Non-pigmented ciliary epithelial cell (primary cell): ENCODE results near the gene SHISAL1.
A peak's percentile ranks its signal among the peaks of the same experiment; 100 is the strongest.

Experiments
- DNase-seq: peaks from one replicate; pipeline ENCODE4 v3.0.0-alpha.2; 2010; ENCODE audit warnings: low read depth

Gene SHISAL1

DNA sequence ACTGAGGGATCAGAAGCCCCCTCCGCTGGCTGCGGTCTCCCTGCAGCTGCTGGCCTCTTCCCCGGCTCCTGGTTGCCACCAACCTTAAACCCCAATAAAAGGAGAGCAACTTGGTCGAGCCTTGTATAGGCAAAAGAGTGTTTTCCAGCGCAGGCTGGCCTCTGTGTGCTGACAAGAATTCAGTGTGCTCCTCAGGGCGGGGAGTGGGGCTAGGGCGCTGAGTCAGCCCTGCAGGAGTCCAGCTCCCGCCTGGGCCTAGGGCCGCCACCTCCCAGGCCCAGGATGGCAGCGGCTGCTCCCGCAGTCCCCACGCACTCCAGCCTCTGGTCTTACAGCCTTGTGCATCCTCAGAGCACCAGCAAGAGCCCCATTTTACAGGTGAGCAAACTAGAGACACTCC, at the start of gene SHISAL1:
SHISAL1 (minus strand) TSS at position 186 of the 400 bp plus-strand sequence. CDS start 12,006 bp downstream, outside the sequence.
- no peak for DNase-seq

DNA sequence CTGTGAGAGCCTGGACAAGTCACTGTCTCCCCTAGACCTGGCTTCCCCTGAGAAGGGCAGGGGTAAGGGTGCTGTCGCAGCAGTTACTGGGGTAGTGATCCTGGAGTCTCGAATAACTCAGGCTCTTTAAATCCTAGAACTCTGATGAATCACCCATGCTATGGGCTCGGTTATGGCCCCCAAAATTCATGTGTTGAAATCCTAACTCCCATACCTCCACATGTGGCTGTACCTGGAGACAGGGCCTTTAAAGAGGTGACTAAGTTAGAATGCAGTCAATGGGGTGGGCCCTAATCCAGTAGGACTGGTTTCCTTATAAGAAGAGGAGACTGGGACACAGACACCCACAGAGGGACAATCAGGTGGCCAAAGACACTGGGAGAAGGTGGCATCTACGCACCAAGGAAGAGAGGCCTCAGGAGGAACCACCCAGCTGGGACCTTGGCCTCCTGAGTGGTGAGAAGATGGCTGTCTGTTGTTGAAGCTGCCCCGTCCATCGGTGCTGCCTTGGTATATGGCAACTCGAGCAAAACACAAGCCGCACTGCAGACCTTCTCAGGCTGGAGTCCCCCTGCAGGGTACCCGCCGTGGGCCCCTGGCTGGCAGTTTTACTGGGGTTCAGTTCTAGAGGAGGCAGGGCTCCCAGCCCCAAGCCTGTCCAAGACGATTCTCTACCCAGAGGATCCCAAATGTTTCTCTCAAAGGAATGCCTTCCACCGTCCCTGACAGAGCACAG, 48.8 kb upstream of the SHISAL1 start:
- no peak for DNase-seq

DNA sequence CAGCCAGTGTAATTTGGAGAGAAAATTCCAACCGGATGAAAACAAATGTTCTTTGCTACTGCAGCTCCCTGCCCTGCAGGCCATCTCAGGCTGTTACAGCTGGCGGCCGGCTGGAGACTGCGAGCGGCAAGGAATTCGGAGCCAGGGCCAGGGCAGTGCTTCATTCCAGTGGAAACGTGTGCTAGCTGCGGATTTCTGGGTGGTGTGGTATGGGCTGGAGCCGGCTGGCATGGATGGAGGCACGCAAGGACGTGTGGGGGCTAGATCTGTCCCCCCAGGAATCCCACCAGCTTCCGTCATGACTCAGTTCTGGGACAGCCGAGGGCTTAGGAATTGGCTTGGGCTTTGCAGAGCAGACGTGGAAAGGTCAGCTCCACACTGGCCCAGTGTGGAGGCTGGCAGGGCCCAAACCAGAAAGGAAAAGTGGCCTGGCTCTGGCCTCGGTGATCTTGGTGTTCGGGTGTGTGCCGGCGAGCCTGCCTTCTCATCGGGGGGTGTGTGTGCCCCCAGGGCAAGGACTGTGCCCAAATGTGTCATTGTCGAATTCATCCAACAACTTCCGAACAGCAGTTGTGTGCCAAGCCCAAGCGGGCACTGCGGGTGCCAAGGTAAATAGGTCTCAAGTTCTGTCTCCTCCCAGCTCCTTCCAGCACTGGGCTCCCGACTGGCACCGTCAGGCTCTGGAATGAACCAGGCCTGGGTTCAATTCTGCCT, 48.1 kb upstream of the SHISAL1 start:
- DNase-seq = no peak

DNA sequence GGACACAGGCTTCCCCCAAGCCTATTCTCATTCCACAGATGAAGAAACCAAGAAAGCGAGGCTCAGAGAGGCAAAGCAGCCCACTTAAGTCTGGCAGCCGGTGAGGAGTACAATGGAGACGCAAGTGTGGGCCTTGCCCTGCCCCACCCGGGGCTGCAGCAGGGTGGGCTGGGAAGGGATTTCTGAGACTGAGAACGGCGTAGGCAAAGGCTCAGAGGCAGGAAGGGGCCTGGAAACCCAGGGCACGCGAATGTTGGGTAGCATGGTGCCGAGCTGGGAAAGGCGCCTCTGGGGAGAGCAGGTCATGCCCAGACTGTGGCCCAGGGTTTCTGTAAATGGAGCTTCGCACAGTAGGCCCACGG, 47.5 kb upstream of the SHISAL1 start:
- DNase-seq = no peak

DNA sequence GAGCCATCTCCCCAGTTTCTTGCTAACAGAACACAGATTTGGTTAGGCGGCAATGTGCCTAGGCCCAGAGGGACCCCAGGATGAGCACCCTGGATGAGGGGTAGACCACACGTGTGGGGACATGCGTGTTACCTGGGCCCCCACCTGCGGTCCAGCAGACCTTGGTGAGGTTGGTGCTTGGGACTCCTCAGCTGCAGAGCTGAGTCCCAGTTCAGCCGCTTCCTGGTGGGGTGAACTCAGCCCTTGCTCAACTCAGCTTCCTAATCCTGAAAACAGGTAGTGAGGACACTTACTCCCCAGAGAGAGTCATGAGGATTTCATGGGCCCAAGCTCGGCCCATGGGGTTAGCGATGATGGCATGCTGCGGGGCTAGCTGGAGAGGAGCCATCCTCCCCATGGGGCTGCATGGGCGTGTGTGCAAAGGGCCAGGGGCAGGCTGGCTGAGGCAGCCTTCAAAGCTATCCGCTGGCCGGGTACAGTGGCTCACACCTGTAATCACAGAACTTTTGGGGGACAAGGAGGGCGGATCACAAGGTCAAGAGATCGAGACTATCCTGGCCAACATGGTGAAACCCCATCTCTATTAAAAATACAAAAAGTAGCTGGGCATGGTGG, 46.9 kb upstream of the SHISAL1 start:
- DNase-seq = no peak

DNA sequence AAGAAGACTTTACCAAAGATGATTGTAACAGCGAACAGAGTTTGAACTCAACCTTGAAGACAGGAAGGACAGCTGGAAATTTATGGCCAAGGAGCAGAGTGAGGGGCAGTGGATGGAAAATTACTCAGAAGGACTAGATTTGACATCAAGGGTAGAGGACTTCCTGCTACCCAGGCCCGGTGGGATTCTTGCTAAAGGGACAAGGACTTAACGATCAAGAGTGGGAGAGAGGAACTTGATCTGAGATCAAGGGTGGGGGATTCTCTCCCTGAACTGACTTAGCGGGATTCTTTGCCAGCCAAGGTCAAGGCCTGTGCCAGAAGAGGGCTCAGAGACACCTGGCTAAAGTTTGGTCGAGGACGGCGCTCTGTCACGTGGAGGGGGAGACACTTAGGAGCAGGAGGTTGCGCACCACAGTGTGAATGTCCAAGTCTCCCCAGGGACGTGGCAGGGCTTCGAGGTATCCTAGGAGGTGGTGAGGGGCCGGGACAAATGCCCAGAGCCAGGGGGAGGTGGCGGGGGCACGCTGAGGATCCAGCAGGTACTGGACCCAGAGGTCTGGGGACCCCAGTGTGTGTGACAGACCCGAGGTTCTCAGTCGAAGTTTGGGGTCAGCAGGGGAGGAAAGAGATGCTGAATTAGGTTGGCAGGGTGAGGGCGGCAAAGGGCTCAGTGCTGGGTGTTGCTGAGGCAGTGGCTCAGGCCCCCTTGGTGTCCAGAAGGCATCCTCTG, 46.1 kb upstream of the SHISAL1 start:
- DNase-seq = no peak

DNA sequence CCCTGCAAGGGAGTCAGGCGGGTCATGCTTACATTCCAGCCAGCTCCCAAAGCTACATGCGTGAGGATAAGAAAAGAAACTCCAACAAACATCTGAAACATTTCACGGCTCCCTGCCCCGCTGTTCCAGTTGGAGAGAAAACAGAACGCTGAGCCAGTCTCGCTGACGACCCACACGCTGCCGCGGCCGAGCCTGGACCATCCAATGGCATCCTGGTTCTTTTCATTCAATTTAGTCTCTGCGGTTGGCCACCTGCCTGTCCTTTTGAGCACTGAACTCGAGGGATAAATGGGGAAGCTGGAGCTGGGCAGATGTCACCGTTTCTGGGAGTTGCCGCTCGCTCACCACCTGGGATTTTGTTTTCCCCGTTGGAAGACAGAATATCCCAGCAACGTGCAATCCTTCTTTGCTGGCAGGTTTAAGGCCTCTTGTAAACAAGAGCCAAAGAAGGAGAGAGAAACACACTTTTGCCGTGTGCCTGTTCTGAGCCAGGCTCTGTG, 45.3 kb upstream of the SHISAL1 start:
- DNase-seq = no peak

DNA sequence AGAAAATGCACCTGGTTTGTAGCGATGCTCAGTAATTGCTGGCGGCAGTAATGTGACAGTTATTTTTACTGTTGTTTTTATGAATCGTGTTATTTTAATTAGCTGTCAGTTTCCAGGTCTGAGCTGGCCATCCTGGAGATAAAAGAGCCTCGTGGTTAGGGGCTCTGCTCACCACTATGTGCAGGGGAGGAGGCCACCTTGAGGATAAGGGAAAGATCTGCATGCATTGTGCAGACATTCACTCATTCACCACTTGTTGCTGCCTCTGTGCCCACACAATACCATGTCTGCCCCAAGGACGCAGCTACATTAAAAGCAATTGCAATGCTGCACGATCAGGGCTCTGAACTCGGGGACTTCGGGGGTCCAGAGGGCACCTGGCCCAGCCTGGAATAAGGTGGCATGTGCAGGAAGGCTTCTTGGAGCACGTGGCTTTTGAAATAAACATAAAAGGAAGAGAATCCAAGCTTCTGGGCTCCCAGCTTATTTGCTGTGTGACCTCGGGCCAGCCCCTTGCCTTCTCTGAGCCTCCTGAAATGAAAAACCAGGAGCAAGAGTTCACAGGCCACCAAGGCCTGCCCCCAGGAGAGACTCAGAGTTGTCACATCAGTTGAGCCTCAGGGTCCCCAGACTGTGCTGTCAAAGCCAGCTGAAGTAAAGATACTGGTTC, 44.7 kb upstream of the SHISAL1 start:
- DNase-seq = no peak

DNA sequence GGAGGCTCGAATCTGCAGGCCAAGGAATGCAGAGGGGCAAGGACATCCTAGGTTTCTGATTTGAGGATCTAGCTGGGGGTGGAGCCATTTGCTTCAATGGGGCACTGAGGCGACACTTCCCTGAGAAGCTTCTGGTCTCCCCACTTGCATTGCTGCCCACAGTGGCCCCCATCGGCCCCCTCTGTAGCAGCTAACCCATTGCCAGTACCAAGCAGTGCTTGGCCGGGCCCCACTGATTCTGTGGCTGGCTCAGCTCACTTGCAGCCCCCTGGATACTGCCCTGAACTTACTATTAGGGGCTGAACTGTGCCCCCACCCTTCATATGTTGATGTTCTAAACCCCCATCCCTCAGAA, 42.9 kb upstream of the SHISAL1 start:
- no peak for DNase-seq

DNA sequence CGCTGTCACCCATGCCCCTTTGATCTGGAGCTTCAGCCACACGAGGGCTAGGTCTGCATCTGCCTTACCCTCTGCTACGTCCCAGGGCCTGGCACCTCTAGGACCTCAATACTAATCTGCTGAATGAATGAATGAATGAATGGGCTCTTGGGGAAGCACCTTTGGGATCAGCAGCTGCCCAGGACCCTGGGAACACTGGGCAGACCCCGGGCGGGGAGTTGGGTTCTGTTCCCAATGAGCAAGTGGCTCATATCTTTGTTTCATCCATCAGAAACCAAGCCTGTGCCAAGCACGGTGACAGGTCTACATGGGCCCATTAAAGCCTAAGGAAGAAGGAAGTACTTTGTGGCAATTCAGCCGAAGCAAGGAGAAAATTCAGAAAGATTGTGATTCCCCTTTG, 41.5 kb upstream of the SHISAL1 start:
- DNase-seq = no peak

DNA sequence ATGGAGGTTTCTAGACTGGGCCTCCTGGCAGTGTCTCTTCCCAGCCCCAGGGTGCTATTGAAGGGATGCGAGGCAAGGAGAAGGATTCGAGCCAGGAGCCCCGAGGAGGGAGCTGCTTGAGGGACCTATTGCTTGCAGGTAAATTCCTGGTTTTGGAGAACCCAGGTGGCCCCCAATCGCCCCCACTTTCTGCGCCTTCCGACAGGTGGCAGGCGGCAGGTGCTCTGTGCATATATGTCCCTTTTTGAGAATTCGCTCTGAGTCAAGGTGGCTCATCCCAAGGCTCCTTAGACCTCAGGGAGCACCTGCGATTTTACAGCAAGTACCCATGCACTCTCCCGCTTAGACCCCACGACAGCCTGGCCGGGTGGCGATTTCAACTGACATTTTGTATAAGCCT, 40.3 kb upstream of the SHISAL1 start:
- DNase-seq = no peak

DNA sequence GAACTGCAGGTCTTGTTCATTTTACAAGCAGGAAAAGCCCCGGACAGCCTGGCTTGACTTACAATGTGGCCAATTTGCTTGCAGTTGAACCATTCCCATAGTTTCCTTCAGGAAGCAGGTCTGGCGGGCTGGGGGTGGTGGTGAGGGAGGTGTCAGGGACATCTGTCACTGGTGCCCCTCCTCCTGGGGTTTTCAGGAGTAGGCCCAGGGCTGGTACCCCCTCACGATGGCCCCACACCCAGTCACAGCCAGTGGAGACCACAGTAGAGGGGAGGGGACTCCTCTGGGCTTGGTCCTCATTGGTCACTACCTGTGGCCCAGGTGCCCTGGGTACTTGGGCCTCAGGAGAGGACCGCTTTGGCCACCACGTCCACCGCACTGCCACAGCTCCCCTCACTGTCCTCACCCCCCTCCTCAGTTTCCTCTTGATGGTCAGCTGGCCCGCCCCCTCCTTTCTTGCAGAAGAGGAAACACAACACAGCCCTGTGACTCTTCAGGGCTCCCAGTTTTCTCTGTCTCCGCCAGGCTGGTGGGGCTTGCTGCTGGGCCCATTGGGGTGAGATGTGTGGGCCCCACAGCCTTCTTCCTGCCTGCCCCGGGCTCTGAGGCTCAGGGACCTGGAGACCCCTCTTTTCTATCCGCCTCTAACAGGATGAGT, 39.8 kb upstream of the SHISAL1 start:
- no peak for DNase-seq

DNA sequence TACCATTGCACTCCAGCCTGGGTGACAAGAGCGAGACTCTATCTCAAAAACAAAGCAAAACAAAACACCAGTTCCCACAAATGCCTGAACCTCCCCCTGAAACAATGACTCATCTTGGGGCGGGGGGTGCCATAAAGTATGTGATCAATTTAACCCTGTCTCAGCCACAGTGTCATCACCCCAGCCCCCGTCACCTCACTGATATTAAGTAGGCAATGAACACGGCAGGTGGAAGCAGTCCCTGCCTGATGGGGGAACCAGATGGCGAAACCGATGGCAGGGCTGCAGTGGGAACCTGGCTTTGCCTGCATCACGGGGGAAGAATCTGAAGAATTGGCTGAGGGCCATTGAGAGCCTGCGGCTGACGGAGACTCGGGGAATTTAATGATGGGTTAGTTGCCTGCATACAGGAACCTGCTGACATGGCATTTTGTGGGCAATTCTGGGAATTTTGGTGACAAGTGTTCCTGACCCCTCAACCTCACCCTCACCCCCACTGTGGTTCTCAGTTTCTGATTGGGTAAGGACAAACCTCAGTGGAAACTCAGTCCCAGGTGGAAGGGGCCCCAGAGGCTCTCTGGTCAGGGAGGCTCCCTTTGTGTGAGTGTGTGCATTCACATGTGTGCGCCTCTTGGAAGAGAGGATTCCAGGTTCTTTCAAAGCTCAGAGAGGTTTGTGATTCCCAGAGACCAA, 39.1 kb upstream of the SHISAL1 start:
- DNase-seq = peak; percentile 56

DNA sequence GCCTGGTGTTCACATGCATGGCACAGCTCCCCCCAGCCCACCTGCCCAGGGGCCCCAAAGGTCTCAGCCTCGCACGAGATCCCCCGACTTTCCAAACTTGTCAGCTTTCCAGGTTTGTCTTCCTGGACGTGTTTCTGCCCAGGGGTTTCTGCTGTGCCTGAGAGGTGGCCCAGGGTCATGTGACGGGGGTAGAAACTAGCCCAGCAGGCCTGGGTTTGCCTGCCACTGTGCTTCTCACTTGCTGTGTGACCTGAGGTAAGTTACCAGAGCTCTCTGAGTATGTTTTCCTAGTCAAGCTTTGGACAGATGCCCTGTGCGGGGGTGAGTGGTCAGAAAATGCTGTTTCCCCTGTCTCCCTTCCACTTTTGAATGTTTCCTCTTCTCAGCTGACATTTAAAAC, 38.3 kb upstream of the SHISAL1 start:
- DNase-seq = no peak

DNA sequence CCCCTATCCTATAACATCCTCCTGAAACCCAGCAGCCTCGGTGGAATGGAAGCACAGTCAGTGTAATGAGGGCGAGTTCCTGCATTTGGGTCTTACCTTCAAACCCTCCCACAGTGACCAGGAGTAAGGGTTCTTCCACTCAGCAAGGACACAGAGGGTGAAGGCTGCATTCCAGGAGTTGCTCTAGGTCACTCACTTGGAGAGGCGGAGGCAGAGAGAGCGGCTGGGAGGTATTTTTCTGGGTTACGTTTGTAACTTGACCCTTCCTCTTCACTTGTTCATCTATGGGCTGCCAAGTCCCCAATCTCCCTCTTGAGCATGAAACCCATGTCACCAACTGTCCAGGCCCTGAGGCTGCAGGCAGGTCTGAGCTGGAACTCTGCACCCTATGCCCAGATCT, 36.8 kb upstream of the SHISAL1 start:
- DNase-seq = no peak

DNA sequence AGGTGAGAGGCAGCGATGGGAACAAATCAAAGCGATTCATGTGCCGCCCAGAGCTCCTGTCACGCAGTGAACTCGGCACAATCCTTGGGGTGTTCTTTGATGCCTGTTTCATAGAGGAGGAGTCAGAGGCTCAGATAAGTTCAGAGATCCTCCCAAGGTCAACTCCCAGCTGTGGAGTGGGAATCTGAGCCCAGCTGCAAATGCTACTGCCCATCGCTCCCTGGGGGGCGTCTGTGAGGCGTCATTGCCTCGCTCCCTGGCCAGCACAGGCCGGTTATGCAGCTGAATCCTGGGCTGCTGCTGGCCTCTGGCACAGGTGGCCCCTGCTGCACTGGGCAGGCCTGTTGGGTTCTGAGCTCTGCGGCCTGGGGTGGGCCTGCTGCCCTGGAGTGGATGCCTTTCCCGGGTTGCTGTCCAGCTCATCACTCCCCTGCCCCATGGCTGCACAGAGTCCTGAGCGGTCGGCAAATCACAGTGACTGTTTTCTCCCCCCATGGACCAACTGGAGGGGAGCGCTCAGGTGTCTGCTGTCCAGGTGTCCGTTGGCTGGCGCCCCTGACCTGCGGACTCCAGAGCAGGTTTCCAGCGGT, 36.3 kb upstream of the SHISAL1 start:
- DNase-seq = no peak

DNA sequence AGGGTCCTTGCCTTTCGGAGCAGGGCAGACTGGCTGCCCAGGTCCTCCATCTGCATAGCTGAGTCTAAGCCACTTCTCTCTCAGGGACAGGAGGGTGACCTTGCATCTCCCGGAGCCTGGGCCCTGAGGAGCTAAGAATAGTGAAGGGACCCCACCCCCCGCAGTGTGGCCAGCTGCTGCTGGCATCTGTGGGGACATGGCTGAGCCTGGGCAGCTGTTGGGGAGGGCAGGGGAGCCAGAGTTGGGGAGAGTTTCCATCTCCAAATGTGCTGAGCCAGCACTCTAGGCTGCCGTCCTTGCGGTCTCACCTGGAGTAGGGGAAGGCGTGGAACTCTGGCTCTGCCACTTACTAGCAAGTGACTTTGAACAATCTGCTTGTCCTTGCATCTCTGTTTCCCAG, 34.8 kb upstream of the SHISAL1 start:
- no peak for DNase-seq

DNA sequence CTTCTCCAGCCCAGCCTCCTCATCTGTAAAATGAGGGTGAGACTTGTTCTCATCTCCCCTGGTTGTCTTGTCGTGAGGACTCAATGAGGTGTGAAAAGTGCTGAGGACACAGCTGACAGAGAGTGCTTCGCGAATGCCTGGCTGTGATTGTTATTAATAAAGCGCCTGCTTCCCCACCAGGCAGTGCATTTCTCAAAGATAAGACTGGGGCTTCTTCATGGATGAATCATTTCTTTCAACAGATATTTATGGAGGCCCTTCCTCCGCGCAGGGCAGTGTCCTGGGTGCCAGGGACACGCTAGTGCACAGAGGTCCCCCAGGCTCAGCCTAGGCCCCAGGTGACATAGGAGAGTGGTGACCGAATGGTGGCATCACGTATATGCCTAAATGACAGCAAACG, 34.3 kb upstream of the SHISAL1 start:
- no peak for DNase-seq

DNA sequence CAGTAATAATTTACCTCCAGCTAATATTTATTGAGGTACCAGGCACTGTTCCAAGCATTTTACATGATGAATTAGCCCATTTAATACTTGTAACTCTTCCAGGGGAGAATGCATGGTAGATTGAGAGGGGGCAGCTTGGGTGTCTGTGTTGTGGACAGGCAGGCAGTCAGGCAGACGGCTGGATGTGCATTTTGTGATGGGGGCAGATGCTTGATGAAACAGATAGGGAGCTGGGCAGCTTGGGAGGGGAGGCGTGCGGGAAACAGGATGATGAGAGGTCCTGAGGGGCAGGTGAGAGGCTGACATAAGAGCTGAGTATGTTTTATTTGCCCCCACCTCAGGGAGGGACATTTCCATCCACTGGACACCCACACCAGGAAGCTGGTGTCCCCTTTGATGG, 33.1 kb upstream of the SHISAL1 start:
- no peak for DNase-seq

DNA sequence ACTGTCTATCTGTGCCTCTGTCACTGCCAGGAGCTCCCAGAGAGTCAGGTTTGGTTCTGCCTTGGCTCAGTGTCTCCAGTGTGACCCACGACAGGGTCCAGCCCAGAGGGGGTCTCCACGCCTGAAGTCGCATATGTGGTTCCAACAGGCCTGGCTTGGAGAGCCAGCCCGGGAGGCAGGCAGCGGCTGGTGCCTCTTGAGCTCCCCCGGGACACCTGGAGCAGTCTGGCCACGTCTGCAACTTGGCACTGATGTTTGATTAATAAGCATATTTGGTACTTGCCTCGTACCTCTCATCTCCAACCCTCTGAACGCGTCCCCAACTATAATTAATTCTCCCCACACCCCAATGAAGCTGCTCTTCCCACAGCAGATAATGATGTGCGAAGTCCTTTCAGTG, 31.7 kb upstream of the SHISAL1 start:
- DNase-seq = no peak
